NCI-H2107 (cell line): ENCODE data around the gene STK32C.
"Not testable (repeated sequence)": the region's sequence is repeated elsewhere in the genome, so short reads cannot be mapped to it uniquely, and the experiment has no call there.

Experiments
- DNase-seq: peaks from one replicate; lab custom pipeline; 2025; lab: John Stamatoyannopoulos, UW

Gene STK32C

DNA sequence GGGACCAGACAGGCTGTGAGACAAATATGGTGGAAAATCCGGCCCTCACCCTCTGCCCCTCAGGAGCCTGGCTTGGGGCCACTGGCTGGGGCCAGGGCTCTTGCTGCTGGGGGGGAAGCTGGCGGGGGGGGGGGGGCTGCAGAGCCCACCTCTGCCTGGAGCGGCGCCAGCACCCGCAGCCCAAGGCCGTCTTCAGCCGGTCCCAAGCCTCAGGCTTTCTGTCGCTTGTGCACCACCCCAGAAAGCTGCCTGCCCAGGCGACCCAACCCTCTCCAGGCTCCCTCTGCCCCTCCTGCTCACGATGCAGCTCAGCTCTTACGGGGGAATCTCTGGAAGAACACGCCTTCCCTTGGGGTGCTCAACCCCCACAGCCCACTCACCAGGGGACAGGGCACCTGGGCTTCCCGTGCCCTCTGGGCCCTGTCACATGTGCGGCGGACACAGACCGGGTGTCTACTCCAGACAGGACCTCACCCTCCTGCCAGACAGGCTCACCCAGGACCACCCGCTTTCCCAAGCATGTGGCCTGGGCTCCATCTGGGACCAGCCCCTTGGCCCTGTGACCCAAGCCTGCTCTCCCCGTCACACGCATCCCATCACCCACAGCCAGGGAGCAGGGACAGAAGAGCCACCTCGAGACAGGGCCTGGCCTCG lies 77.1 kb downstream of the STK32C start:
- no peak for DNase-seq

DNA sequence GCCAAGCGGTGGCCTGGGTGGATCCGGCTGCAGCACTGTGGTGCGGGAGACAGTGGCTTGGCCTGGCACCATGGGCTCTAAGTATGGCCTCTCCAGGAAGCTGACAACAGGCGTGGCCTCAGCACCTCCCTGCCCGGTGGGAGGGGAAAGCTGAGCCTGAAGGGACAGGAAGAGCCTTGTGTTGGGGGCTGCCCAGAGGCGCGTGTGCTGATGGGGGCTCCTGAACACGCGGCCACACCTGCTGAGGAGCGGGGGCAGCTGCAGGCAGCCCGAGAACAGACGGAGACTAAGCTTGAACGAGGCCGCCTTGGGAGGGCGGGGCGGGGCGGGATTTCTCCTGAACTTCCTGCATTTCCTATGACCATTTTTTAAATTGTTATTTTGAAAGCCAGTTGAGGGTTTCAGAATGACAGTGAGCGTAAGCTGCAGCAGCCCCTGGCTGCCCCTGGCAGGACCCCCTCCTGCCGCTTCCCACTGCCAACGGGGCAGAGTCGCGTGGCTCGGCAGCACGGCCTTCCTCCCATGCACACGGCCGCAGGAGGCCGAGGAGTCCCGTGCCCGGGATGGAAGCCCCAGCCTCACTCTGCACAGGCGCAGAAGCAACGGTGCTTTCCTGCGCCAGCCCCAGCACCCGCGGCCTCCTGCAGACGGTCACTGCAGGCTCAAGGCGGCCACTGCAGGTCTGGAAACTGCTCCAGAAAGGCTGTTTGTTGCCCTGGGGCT lies 77.8 kb downstream of the STK32C start:
- no peak for DNase-seq

DNA sequence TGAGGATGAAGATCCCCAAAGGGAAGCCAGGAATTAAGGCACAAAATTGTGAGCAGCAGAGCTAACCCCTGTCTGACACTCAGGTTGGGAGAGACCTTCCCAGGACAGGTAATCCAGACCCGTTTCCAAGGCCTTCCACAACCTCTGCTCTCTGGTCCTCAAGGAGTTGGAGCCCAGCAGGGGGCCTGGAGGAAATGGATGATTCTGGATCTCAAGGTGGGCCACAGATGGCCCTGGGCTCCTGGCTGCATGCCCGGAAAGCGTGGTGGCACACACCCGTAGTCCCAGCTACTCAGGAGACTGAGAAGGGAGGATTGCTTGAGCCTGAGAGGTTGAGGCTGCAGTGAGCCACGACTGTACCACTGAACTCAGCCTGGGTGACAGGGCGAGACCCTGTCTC lies 78.7 kb downstream of the STK32C start:
- no peak for DNase-seq

DNA sequence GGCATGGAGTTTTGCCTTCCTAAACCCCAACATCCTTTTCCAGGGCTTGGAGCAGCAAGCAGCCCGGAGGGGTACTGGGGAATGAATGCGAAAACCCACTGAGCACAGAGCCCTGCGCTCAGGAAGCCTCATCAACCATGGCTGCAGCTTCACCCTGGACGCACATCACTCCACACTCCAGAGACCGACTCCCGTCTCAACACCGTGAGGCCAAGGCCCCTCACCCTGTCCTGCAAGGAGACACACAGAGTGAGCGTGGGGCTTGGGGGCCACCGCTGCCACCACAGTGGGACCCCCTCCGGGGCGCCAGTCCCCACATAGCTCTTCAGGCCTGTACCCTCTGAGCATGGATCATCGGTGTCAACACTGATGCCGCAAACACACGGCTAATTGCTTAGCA lies 79.1 kb downstream of the STK32C start:
- DNase-seq: no peak

DNA sequence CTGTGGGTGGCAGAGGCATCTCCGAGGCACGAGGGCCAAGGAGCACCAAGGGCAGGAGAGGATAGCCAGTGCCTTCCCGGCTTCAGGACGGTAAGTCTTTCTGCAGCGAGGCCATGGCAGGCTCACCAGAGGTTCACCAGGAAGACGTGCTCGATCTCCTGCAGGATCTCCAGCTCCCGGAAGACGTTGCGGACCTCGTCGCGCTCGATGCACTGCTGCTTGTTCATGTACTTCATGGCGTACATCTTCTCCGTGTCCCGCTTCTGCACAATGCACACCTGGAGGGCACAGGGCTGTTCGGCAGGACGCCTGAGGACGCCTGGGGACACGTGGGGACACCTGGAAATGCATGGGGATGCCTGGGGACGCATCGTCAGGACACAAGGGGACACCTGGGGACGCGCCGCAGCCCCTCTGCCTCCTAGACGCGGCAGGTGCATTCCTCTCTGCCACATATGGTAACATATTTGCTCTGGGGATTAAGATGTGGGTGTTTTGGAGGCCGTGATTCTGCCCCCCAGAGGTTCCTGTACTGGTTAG lies 79.8 kb downstream of the STK32C start:
- DNase-seq: no peak

DNA sequence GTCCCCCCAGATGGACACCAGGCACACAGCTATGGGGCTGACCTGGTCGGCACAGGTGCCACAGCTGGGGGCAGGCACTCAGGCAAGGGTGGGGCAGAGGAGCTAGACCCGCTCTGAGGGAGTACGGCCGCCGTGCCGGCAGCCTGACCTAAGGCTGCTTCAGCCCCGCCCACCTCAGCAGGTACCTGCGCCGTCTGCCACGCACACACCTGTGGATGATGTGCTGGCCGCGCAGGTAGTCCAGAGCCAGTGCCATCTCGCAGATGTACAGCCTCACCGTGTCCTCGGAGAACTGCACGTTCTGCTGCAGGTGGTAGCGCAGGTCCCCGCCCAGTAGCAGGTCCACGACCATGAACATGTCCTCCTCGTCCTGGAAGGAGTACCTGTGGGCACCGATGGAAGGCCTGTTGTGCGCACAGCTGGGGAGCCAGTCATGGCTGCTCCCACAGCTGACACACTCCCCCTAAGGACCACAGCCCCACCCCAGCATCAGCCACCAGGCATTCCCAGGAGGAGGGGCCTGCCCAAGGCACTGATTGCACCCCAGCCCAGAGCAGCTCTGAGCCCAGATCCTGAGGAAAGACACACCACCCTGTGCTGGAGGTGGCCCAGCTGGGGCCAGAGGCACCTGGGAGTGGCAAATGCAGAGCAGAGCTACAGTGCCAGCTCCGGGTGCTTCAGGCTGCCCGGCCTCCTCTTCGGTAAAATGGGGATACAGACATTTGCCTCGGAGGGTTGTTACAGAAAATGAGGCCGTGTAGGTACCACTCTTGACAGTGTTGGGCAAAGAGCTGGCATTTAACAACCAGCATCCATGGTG lies 81.0 kb downstream of the STK32C start:
- no peak for DNase-seq

DNA sequence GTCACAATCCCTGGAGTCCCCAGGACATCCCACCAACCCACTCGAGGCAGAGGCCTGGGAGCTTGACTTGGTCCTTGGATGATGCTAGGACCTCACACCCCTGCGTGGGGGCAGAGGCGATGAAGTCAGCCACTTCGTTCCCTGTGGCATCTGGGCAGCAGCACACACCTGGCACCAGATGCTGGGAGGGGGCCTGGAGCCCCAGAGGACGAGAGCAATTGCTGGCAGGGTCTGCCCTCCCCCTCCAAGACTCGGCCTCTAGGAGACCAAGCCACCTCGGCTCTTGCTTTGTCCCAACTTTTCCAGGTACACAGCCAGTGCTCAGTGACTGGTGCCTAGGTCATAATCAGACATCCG lies 81.9 kb downstream of the STK32C start:
- no peak for DNase-seq

DNA sequence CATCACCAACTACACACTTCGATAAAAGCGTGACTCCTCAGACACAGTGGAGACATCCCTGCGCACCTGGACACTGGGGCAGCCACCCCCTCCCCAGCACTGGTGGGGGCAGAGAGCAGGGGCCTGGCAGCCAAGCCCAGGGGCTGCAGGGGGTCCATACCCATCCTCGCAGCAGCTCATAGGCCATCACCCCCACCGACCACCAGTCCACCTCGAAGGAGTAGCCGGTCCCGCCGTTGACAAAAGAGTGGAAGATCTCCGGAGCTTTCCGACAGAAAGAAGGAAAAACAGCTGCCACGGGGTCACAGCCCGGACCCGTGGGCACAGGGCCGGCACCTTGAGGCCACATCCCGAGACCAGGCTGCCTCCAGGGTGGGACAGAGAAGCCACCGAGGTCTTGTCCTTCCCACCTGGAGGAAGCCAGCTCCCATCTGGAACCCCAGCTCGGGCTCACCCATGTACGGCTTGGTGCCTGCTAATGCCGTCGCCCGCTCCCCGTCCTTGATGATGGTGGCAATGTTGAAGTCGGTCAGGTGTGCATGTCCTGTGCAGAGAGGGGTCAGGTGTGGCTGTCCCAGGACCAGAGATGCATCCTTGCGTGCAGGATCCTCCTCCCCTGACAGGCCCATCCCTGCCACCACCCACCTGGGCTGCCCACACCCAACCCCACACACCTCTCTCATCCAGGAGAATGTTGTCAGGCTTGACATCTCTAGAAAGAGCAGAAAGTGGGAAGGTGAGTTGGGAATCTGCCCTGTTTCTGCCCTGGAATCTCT lies 82.5 kb downstream of the STK32C start:
- DNase-seq: no peak

DNA sequence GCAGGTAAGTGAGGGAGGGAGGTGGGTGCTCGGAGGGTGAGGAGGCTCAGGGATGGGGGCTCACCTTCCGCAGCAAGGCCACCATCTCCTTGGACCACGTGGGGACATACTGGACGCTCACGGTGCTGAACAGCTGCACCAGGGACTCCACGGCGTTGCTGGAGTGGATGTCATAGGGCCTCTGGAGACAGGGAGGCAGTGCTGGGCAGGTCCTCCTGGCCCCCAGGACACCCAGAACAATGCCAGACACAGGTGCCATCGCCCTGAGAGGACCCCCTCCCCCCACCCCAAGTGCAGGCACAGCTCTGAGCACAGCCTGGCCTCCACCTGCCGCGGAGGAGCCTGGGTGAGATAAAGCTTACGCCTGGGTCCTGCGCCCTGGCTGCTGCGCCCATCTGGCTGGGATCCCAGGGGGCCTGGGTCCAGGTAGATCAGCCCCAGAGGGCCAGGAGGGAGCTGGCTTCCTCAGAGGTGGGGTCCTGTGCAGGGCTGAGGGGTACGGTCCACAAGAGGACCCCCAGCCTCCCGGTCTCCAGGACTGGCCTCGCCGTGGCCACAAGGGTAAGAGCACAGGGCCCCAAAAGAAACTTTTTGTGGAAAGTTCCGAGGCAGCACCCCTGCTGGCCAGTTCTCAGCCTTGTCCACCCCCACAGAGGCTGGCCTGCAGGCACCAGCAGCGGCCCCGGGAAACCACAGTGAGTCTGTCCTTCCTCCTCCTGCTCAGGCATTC lies 83.2 kb downstream of the STK32C start:
- no peak for DNase-seq

DNA sequence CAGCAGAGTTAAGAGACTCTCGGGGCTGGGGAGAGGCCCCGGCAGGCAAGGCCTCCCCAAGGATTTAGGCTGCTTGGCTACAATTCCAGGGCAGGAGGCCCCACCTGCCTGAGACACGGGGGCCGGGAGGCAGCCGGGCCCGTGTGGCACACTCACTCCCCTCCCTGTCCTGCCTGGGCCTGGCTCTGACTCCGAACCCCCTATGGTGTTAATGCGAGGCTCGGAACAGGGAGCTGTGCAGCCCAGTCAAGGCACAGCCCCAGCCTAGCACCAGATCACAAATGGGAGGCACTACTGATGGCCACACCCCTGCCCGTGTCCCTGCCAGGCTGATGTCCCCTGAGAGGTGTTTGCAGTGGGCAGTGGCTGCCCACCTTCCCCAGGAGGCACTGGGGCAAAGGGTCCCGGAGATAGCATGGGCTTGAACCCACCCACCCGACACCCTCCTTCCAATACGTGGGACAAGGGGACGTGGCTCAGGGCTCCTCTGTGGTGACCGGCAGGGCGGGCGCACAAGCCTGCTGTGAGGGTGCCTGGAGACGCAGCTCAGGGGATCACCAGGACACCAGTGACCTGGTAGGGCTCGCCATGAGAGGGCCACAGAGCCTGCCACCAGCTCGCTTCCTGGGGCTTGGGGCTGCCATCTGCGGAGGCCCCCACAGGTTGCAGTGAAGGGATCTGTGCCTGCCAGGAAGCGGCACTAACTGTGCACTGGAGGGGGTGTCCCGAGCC lies 84.0 kb downstream of the STK32C start:
- DNase-seq: no peak

DNA sequence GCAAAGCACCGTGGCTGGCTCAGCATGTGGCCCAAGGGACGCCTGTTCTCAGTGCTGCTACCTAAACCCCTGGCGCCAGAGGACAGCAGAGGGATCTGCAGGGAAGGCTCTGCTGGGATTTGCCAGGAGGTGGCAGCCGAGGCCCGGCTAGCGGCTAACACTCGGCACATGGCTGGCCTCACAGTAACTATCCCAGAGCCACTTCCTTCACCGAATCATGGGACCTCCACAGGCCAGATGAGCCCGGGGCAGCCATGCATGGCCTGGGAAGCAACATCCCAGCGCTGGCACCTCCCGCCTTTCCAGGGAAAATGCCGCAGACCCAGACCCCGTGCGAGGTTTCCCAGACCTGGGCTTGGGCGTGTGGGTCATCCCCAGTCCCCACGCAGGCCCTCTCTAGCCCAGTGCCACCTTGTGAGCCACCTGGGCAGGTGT lies 84.6 kb downstream of the STK32C start:
- peak; percentile 22 for DNase-seq

DNA sequence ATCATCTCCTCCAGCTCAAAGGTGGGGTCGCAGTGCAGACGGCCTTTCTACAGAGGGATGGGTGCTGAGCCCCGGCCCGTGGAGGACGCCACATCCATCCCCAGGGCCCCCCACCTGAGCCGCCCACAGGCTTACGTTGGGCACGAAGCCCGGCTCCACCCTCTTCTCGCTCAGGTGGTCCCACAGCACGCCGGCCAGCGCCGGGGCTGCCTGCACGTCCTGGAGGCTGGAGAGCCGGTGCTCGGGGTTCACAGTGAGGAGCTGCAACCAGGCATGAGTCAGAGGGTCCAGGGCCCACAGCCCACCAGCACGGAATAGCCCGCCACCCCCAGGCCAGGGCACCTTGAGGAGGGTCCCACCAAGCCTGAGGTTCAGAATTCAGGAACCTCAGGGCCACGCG lies 85.0 kb downstream of the STK32C start:
- no peak for DNase-seq

DNA sequence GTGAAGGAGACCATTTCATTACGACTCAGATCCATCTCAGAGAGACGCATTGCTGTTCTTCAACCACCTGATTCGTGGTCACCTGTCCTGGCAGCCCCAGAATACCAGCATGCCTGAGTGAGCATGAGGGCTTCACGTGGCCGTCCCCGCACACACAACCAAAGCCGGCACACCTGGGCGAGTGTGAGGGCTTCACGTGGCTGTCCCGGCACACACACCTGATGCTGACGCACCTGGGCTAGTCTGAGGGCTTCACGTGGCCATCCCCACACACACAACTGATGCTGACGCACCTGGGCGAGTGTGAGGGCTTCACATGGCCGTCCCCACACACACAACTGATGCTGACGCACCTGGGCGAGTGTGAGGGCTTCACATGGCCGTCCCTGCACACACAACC lies 86.8 kb downstream of the STK32C start:
- DNase-seq: not testable (repeated sequence)

DNA sequence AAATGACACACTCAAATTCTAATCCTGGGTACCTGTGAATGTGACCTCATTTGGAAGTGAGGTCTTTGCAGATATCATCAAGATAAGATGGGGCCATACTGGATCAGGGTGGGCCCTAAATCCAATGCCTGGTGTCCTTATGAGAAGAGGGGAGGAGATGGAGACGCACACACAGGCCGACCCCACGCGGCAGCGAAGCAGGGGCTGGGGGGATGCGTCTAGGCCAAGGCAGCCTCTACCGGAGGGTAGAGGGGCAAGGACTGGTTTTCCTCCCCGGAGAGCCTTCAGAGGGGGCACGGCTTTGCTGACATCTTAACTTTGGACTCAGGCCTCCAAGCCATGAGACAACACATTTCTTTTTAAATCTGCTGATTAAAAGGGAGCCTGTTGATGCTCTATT lies 87.7 kb downstream of the STK32C start:
- no peak for DNase-seq

DNA sequence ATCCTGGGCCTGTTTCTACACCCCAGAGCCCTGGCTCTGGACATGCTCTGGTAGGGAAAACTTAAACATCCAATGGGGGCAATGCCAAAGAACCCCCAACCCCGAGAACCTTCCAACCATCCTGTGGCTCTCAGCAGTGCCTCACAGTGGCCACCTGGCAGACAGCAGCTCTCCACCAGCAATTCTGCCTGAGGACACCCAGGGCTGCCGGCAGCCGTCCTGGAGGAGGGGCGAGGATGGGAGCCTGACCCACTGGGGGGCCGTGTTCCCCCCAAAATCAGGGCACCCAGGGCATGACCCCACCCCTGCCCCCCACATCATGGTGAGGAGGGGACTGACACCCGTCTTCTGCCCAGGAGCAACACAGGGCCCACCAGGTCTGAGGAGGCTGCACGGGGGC lies 88.3 kb downstream of the STK32C start:
- no peak for DNase-seq

DNA sequence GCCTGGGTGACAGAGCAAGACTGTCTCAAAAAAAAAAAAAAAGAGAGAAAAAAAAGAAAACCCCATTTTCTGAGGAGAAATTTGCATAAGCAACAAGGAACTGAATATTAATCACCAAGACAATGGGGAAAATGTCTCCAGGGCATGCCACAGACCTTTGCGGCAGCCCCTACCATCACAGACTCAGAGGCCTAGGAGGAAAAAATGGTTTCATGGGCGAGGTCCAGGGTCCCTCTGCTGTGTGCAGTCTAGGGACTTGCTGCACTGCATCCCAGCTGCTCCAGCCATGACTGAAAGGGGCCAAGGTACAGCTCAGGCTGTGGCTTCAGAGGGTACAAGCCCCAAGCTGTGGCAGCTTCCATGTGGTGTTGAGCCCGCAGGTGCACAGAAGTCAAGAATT lies 91.3 kb downstream of the STK32C start:
- not testable (repeated sequence) for DNase-seq

DNA sequence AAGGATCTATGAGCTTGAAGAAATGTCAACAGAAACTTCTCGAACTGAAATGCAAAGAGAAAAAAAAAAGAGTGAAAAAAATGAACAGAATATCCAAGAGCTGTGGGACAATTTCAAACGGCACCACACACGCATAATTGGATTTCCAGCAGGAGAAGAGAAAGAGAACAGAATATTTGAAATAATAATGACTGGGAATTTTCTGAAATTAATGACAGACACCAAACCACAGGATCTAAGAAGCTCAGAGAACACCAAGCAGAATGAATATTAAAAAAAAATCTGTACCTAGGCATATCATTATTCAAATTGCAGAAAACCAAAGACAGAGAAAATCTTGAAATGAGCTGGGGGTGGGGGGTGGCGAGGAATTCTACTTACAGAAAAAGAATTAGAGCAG lies 93.8 kb downstream of the STK32C start:
- no peak for DNase-seq

DNA sequence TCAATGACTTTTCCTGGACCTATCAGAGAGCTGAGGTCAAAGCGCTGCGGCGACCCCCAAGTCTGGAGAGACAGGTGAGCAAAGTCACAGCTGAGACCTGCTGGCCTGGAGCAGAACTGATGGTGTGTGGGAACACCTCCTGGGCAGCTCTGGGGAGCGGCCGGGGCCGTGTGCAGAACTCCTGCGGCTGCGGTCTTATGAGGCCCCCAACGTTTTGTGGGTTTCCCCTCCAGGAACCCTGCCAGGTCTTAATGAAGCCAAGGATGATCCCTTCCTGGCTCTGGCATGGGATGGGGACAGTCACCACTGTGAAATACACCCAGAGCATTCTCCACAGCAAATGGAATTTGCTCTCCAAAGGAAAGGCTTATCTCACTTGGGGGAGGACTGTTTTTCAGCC lies 94.9 kb downstream of the STK32C start:
- no peak for DNase-seq

DNA sequence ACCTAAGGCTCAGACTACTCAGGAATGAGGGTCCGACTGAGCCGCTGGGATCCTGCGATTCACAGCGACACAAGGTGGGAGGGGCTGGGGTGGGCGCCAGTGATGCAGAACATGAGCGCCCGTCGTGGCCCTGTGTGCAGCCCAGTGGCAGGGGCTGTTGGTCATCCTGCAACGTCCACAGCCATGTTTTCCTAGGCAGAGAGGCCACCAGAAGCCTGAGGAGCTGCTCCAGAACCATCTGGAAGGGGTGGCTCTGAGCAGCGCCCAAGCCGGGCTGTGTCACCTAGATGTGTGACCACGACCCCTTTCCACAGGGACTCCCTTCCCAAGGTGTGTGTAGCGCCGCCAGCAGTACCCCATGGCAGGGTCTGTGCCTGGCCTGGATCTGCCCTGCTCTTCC lies 96.5 kb downstream of the STK32C start:
- DNase-seq: no peak

DNA sequence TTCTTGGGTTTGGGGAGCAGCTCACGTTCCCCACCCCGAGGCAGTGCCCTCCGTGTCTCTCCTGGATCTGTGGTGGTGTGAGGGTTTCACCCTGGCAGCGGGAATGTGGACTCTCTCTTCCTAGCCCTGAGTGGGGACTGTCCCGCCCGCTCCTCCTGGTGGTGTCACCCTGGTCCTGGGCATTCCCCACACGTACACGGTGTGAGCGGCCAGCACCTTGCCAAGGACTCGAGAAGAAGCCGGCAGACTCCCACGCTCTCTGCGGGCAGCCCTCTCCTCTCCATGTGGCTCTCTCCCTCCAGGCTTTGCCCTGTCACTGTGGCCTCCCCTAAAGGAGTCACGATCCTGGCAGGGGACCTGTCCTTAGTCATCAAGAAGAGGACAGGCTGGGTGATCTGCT lies 97.0 kb downstream of the STK32C start:
- DNase-seq: no peak
